CD14-positive monocyte (primary cell): ENCODE data around the gene KCNMA1. TPM values are rescaled to one million over a fixed set of nuclear protein-coding genes. Genes with fewer than 3 reads are reported as not detected.

ENCODE experiments used
- DNase-seq, 3 donors: peaks; one replicate each; pipeline ENCODE4 v3.0.0-alpha.2; 2011 to 2022
- H2AFZ ChIP-seq: 2 replicates; pipeline ENCODE4 v1.6.0; 2012; ENCODE audit warnings: mild to moderate bottlenecking, low read depth, low read length, inconsistent platforms; ENCODE audit not compliant: insufficient read depth, poor library complexity, severe bottlenecking
- H3K27ac ChIP-seq, 2 donors: 1 replicate in 1 of 2; 2 replicates in 1 of 2; pipeline ENCODE4 v1.5.1; 2012 to 2013; ENCODE audit warnings: low read length in 2 of 2, control low read depth in 1 of 2, inconsistent platforms in 1 of 2, low read depth in 1 of 2, mild to moderate bottlenecking in 1 of 2
- H3K27me3 ChIP-seq, 2 donors: one replicate each; pipeline versions ENCODE4 v1.6.0 to v1.6.1; 2011 to 2013; ENCODE audit warnings: low read length in 2 of 2; ENCODE audit not compliant: control insufficient read depth in 2 of 2, insufficient read depth in 2 of 2
- H3K36me3 ChIP-seq, 2 donors: replicated peaks in 1 of 2; 1 replicate in 1 of 2; 2 replicates in 1 of 2; pipeline versions ENCODE4 v1.5.1 to v1.6.1; 2012 to 2013; ENCODE audit warnings: low read length in 2 of 2, control low read depth in 1 of 2, inconsistent platforms in 1 of 2, mild to moderate bottlenecking in 1 of 2; ENCODE audit not compliant: insufficient read depth in 2 of 2, control insufficient read depth in 1 of 2
- H3K4me1 ChIP-seq, 2 donors: 1 replicate in 1 of 2; 2 replicates in 1 of 2; pipeline versions ENCODE4 v1.5.1 to v1.6.1; 2012 to 2013; ENCODE audit warnings: low read length in 2 of 2, control low read depth in 1 of 2, inconsistent platforms in 1 of 2, mild to moderate bottlenecking in 1 of 2, moderate library complexity in 1 of 2; ENCODE audit not compliant: insufficient read depth in 2 of 2, control insufficient read depth in 1 of 2
- H3K4me2 ChIP-seq: replicated peaks from 2 replicates; pipeline ENCODE3; 2012; ENCODE audit warnings: low read length, moderate library complexity, mild to moderate bottlenecking; ENCODE audit not compliant: poor library complexity, severe bottlenecking; ENCODE audit errors: extremely low read depth
- H3K4me3 ChIP-seq, 3 experiments: fragments of 200-600 bp in 1 of 3; sonication (generic) in 1 of 3; replicated peaks in 1 of 3; 1 replicate in 2 of 3; 2 replicates in 1 of 3; pipeline ENCODE4 v1.5.1; 2011 to 2013; ENCODE audit warnings: low read length in 3 of 3, mild to moderate bottlenecking in 3 of 3, control low read depth in 2 of 3, low read depth in 2 of 3, inconsistent platforms in 1 of 3, moderate library complexity in 1 of 3
- H3K79me2 ChIP-seq: 2 replicates; pipeline ENCODE4 v1.6.0; 2012; ENCODE audit warnings: mild to moderate bottlenecking, control low read depth, inconsistent platforms, low read length, moderate library complexity; ENCODE audit not compliant: insufficient read depth
- H3K9ac ChIP-seq: 2 replicates; pipeline ENCODE4 v1.6.0; 2017; ENCODE audit warnings: low read length, mild to moderate bottlenecking; ENCODE audit not compliant: insufficient read depth, poor library complexity, severe bottlenecking
- H3K9me3 ChIP-seq, 2 donors: replicated peaks in 1 of 2; 1 replicate in 1 of 2; 2 replicates in 1 of 2; pipeline versions ENCODE4 v1.5.1 to v1.6.1; 2012 to 2013; ENCODE audit warnings: low read length in 2 of 2, control low read depth in 1 of 2; ENCODE audit not compliant: control insufficient read depth in 1 of 2, insufficient read depth in 1 of 2
- H4K20me1 ChIP-seq: 2 replicates; pipeline ENCODE4 v1.6.0; 2012; ENCODE audit warnings: mild to moderate bottlenecking, low read length, control low read depth, moderate library complexity; ENCODE audit not compliant: insufficient read depth
- H3K27ac Mint-ChIP-seq, 7 donors: one replicate each; pipeline ENCODE4 v1.8.0; 2020; ENCODE audit warnings: mild to moderate bottlenecking in 7 of 7, mixed read lengths in 7 of 7, moderate library complexity in 6 of 7, inconsistent platforms in 2 of 7
- H3K27me3 Mint-ChIP-seq, 3 donors: one replicate each; pipeline ENCODE4 v1.8.0; 2021 to 2022; ENCODE audit warnings: low read depth in 3 of 3, mild to moderate bottlenecking in 3 of 3, mixed read lengths in 3 of 3, moderate library complexity in 3 of 3, inconsistent platforms in 1 of 3
- H3K36me3 Mint-ChIP-seq, 2 donors: one replicate each; pipeline ENCODE4 v1.8.0; 2020; ENCODE audit warnings: mixed read lengths in 2 of 2, inconsistent platforms in 1 of 2, mild to moderate bottlenecking in 1 of 2
- H3K4me1 Mint-ChIP-seq: one replicate; pipeline ENCODE4 v1.8.0; 2020; ENCODE audit warnings: mild to moderate bottlenecking, mixed read lengths
- H3K4me3 Mint-ChIP-seq, 2 donors: one replicate each; pipeline ENCODE4 v1.8.0; 2020; ENCODE audit warnings: mild to moderate bottlenecking in 2 of 2, mixed read lengths in 2 of 2, moderate library complexity in 1 of 2
- H3K9me3 Mint-ChIP-seq, 7 donors: one replicate each; pipeline ENCODE4 v1.8.0; 2020 to 2022; ENCODE audit warnings: mixed read lengths in 7 of 7, mild to moderate bottlenecking in 6 of 7, moderate library complexity in 6 of 7, inconsistent platforms in 2 of 7
- CTCF ChIP-seq: fragments of 200-600 bp; IDR thresholded peaks from one replicate; pipeline ENCODE4 v1.8.0; 2022; ENCODE audit warnings: antibody characterized with exemption, mild to moderate bottlenecking
- WGBS: methylation state at CpG from one replicate; pipeline ENCODE4 v1.1.5; 2013; ENCODE audit warnings: missing lambda C conversion rate; ENCODE audit not compliant: insufficient coverage; 5-methylcytosine and 5-hydroxymethylcytosine counted together
- intact Hi-C, 2 donors: fragments of 100-400 bp; cut with micrococcal nuclease; formaldehyde crosslinking; loops; one replicate each; pipeline versions ENCODE4 v1.15.0 to v1.15.1; 2023
- polyA plus RNA-seq, 3 donors: library from polyadenylated mRNA; depleted of rRNA in 1 of 3; unstranded in 2 of 3; stranded (reverse) in 1 of 3; fragments of 300-500 nt in 2 of 3; fragments of >200 nt in 1 of 3; fragmentation: Illumina TruSeq in 2 of 3; gene quantifications; 1 replicate in 2 of 3; 2 replicates in 1 of 3; pipeline ENCODE4 v1.2.3, GENCODE V29; 2012 to 2021

The KCNMA1 gene
- polyA plus RNA-seq, 3 donors = 0.11 to 1.0 TPM; not detected in 1

DNA sequence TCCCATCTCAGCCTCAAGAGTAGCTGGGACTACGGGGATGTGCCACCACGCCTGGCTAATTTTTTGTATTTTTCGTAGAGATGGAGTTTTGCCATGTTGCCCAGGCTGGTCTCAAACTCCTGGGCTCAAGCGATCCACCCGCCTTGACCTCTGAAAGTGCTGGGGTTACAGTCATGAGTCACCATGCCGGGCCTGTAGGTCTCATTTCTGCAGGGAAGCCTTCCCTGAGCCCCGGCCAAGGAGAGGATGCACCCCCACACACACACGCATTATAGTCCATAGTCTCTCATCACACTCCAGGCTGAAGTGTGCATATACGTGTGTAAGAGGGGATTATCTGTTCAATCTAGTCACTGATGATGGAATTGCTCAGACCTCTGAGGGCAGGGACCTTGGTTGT lies 29.3 kb downstream of the KCNMA1 start:
- H3K9me3 ChIP-seq = no peaks in the 10 kb centered on the region
- peaks cover 9 to 16% of the 10 kb centered on the region in 2 donors for H3K4me1 ChIP-seq
- Mint-ChIP-seq H3K9me3 (no peaks in the 10 kb centered on the region), H3K4me1 (peaks cover 20% of the 10 kb centered on the region), H3K4me3 (no peak overlapping the region), H3K27me3 (peaks cover 6 to 18% (median 8%) of the 10 kb centered on the region in 3 donors), H3K36me3 (no peaks in the 10 kb centered on the region), H3K27ac (no peak overlapping the region)
- WGBS = 98% methylated on average over 5 of the region's 9 CpGs
- H3K36me3 ChIP-seq = no peaks in the 10 kb centered on the region
- H3K79me2 ChIP-seq = no peaks in the 10 kb centered on the region
- intact Hi-C loops = no loop called here
- no peak overlapping the region for H3K4me2 ChIP-seq
- TF ChIP-seq CTCF = no peak
- no peak overlapping the region for H3K4me3 ChIP-seq
- DNase-seq = no peak
- no peaks in the 10 kb centered on the region for H3K27me3 ChIP-seq
- H4K20me1 ChIP-seq = no peaks in the 10 kb centered on the region
- no peak overlapping the region for H3K27ac ChIP-seq
- H2AFZ ChIP-seq = no peak overlapping the region
- no peak overlapping the region for H3K9ac ChIP-seq

GRCh38 chr10:77606751-77607150 lies 30.9 kb downstream of the KCNMA1 start:
- intact Hi-C loops = no loop called here
- no peaks in the 10 kb centered on the region for H3K36me3 ChIP-seq
- H4K20me1 ChIP-seq = no peaks in the 10 kb centered on the region
- no peaks in the 10 kb centered on the region for H3K9me3 ChIP-seq
- 95% methylated on average over 2 of the region's 2 CpGs for WGBS
- no peak overlapping the region for H3K9ac ChIP-seq
- no peaks in the 10 kb centered on the region for H3K27me3 ChIP-seq
- H3K79me2 ChIP-seq = no peaks in the 10 kb centered on the region
- DNase-seq = no peak
- no peak overlapping the region for H3K4me3 ChIP-seq
- Mint-ChIP-seq H3K9me3 (no peaks in the 10 kb centered on the region), H3K4me1 (peaks cover 29% of the 10 kb centered on the region), H3K4me3 (no peak overlapping the region), H3K27me3 (peaks cover 5 to 12% (median 10%) of the 10 kb centered on the region in 3 donors), H3K36me3 (no peaks in the 10 kb centered on the region), H3K27ac (no peak overlapping the region)
- TF ChIP-seq CTCF = no peak
- peaks cover 20 to 26% of the 10 kb centered on the region in 2 donors for H3K4me1 ChIP-seq
- H2AFZ ChIP-seq = no peak overlapping the region
- H3K4me2 ChIP-seq = no peak overlapping the region
- H3K27ac ChIP-seq = no peak overlapping the region
